ENCODE data around the gene CHRFAM7A. TPM values are rescaled to one million over a fixed set of nuclear protein-coding genes. Genes with fewer than 3 reads are reported as not detected.
"Not testable (repeated sequence)": the region's sequence is repeated elsewhere in the genome, so short reads cannot be mapped to it uniquely, and the experiment has no call there.

CHRFAM7A gene
- total and polyA plus RNA-seq, 7 donors: 0.13 to 0.43 (median 0.31) TPM; not detected in 2

DNA sequence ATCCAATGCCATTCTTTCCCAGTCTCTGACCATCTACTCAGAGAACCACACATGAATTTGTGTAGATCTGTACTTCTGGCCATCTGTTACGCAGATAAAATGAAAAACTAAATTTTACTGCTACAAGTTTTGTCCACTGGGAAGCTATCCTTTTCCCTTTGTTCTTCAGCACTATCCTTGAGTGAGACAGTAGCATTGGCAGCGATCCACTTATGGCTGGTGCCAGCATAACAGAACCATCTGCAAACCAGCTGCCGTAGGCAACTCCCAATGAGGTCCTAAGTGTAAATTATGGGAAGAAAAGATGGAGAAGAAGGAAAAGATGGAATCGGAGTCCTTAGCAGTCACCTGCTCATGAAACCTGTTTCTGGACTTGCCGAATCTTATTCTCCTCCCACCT lies 72.3 kb downstream of the CHRFAM7A start:
- DNase-seq; H3K27ac ChIP-seq; H3K27me3 ChIP-seq (ENCODE audit: insufficient read depth in 3 of 3, low read length in 2 of 3); H3K9me3 ChIP-seq; H3K4me3 ChIP-seq; ATAC-seq; H3K4me1 ChIP-seq; H3K36me3 ChIP-seq (ENCODE audit: insufficient read depth in 1 of 2, low read depth in 1 of 2); intact Hi-C loops (cut with DNase I): not testable (repeated sequence)
- WGBS, 3 donors: no CpG with 5 or more reads among the region's 5 CpGs

DNA sequence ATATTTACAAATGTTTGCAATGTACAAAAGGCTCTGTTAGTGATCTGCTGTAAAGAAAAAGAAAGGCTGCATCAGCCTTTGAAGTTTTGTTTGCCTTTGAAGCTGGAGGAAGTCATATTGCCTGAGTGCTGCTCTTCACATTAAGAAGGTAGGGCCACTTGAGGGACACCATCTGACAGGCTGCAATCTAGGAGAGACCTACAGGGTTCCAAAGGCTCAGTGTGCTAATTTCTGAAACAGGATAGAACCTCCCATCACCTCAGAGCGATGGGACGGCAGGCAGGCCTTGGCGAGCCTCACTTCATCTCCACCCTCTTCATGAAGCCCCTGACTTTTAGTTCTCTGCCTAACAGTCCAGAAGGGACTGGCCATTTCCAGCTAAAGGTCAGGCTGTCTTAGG lies 77.6 kb downstream of the CHRFAM7A start:
- H3K9me3 ChIP-seq; DNase-seq; H3K36me3 ChIP-seq (ENCODE audit: insufficient read depth in 1 of 2, low read depth in 1 of 2); H3K4me3 ChIP-seq; H3K27ac ChIP-seq; H3K4me1 ChIP-seq; intact Hi-C loops (cut with DNase I); H3K27me3 ChIP-seq (ENCODE audit: insufficient read depth in 3 of 3, low read length in 2 of 3); ATAC-seq: not testable (repeated sequence)
- no CpG with 5 or more reads among the region's 3 CpGs for WGBS, 3 donors

DNA sequence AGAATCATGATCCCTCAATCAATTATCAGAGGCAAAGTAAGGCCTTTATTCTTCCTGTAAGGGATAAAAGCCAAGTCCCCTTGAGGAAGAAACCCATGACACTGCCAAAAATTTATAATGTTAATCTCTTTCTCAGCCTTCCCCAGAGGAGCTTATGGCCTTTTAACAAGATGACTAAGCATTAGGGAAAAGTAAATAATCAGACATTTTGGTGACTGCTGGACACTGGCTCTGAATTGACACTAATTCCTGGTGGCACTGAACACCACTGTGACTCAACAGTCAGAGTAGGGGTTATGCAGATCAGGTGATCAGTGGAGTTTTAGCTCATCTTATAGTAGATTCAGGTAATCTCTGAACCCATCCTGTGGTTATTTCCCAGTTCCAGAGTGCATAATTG lies 82.8 kb downstream of the CHRFAM7A start:
- H3K4me1 ChIP-seq; DNase-seq; H3K9me3 ChIP-seq; H3K27me3 ChIP-seq (ENCODE audit: insufficient read depth in 3 of 3, low read length in 2 of 3); intact Hi-C loops (cut with DNase I); H3K36me3 ChIP-seq (ENCODE audit: insufficient read depth in 1 of 2, low read depth in 1 of 2); ATAC-seq; H3K4me3 ChIP-seq; H3K27ac ChIP-seq: not testable (repeated sequence)

Other genes with a start within 250 kb of the CHRFAM7A start
- 1 to 10 TPM in 3 of 4 donors, under 1 TPM in 1; 0.88 to 1.8 (median 1.3) TPM for gene GOLGA8R, start 20.7 kb upstream of the CHRFAM7A start, total RNA-seq
- gene GOLGA8R, start 20.7 kb upstream of the CHRFAM7A start, polyA plus RNA-seq: under 1 TPM; 0.30 to 0.62 (median 0.51) TPM
- gene GOLGA8Q, start 158.5 kb upstream of the CHRFAM7A start, total RNA-seq: 1 to 10 TPM in 1 of 4 donors, not detected in 3; 1.5 TPM
- under 1 TPM; 0.21 to 0.34 (median 0.23) TPM for gene GOLGA8Q, start 158.5 kb upstream of the CHRFAM7A start, polyA plus RNA-seq
- under 1 TPM in 2 of 4 donors, not detected in 2; 0.37 to 0.73 TPM for gene GOLGA8H, start 210.5 kb upstream of the CHRFAM7A start, total RNA-seq
- under 1 TPM; 0.13 to 0.25 (median 0.17) TPM for gene GOLGA8H, start 210.5 kb upstream of the CHRFAM7A start, polyA plus RNA-seq

All from psoas muscle (tissue), 8 donors.